GM12874 (cell line): ENCODE results near the gene BABAM2.

Experiments
- CTCF ChIP-seq: IDR thresholded peaks from 2 replicates; pipeline ENCODE4 v1.5.1; 2011; ENCODE audit warnings: low read depth, mild to moderate bottlenecking, control low read depth, low read length, moderate library complexity; ENCODE audit not compliant: insufficient read depth

The BABAM2 gene

GRCh38 chr2:28314968-28315367 is 424.4 kb downstream of the BABAM2 start:
- no peak for TF ChIP-seq CTCF

- no peak for TF ChIP-seq CTCF
These were observed 426.2 kb downstream of the BABAM2 start for GRCh38 chr2:28316546-28317335.

- TF ChIP-seq CTCF: no peak
These were observed 426.9 kb downstream of the BABAM2 start for GRCh38 chr2:28317390-28317789.

GRCh38 chr2:28318023-28318422 is 427.5 kb downstream of the BABAM2 start:
- no peak for TF ChIP-seq CTCF

GRCh38 chr2:28318462-28319117 is 428.1 kb downstream of the BABAM2 start:
- TF ChIP-seq CTCF: no peak

- no peak for TF ChIP-seq CTCF
These were observed 428.8 kb downstream of the BABAM2 start for GRCh38 chr2:28319118-28320008.

GRCh38 chr2:28320009-28320365 is 429.5 kb downstream of the BABAM2 start:
- no peak for TF ChIP-seq CTCF
